ENCODE measurements around the gene DNAJB12. TPM values are rescaled to one million over a fixed set of nuclear protein-coding genes. Genes with fewer than 3 reads are reported as not detected.

The DNAJB12 gene
- total and polyA plus RNA-seq, 9 donors: 27.5 to 46.4 (median 32.0) TPM

DNA sequence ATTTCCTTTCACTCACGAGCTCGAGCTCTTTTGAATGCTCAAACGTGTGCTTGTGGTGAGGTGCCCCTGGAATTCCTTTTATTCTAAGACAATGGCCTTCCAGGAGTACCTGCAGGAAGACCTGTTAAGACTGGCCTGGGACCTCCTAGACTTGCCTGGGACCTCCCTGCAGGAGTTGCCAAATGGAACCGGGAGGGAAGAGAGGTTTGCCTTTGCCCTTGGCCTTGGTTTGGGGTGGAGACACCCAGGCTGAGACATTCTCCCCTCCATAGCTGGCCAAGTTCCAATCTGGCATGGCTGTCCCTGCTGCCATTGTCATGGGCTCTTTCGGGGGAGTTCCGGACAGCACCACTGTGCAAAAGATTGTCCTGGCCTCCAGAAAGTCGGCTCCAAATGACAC, 39.7 kb downstream of the DNAJB12 start:
- WGBS, 3 donors: 52 to 56% (median 53%) methylated on average over 7 of the region's 7 CpGs
- intact Hi-C loops (cut with DNase I): no loop called here
- Histone ChIP-seq H3K27me3 (no peaks in the 10 kb centered on the region), H3K4me3 (no peak overlapping the region), H3K27ac (peak overlapping the region; percentile 15 to 63), H3K9me3 (no peaks in the 10 kb centered on the region), H3K36me3 (no peaks in the 10 kb centered on the region), H3K4me1 (ENCODE audit: insufficient read depth) (peaks cover 32% of the 10 kb centered on the region)
- TF ChIP-seq EP300 (IDR thresholded peaks at IDR 0.05): no peak
- peak in 2 of 5 donors; percentile 47 to 64 for DNase-seq

DNA sequence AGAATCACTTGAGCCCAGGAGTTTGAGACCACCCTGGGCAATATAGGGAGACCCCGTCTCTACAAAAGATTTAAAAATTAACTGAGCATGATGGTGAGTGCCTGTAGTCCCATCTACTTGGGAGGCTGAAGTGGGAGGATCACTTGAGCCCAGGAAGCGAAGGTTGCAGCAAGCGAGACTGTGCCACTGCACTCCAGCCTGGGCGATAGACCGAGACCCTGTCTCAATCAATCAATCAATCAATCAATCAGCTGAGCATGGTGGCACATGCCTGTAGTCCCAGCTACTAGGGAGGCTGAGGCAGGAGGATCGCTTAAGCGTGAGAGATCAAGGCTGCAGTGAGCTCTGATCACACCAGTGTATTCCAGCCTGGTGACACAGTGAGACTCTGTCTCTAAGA, 40.5 kb downstream of the DNAJB12 start:
- no peak overlapping the region for H3K4me3 ChIP-seq
- H3K9me3 ChIP-seq: no peaks in the 10 kb centered on the region
- H3K4me1 ChIP-seq (ENCODE audit: insufficient read depth): peaks cover 34% of the 10 kb centered on the region
- H3K36me3 ChIP-seq: no peaks in the 10 kb centered on the region
- 95 to 97% (median 96%) methylated on average over 7 of the region's 7 CpGs for WGBS, 3 donors
- no peak overlapping the region for H3K27ac ChIP-seq
- TF ChIP-seq POLR2A (IDR thresholded peaks at IDR 0.05) (no peak), EP300 (IDR thresholded peaks at IDR 0.05) (no peak)
- TF ChIP-seq, protein P1, sequence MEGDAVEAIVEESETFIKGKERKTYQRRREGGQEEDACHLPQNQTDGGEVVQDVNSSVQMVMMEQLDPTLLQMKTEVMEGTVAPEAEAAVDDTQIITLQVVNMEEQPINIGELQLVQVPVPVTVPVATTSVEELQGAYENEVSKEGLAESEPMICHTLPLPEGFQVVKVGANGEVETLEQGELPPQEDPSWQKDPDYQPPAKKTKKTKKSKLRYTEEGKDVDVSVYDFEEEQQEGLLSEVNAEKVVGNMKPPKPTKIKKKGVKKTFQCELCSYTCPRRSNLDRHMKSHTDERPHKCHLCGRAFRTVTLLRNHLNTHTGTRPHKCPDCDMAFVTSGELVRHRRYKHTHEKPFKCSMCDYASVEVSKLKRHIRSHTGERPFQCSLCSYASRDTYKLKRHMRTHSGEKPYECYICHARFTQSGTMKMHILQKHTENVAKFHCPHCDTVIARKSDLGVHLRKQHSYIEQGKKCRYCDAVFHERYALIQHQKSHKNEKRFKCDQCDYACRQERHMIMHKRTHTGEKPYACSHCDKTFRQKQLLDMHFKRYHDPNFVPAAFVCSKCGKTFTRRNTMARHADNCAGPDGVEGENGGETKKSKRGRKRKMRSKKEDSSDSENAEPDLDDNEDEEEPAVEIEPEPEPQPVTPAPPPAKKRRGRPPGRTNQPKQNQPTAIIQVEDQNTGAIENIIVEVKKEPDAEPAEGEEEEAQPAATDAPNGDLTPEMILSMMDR (IDR thresholded peaks at IDR 0.05): no peak
- intact Hi-C loops (cut with DNase I): no loop called here
- no peaks in the 10 kb centered on the region for H3K27me3 ChIP-seq
- no peak for DNase-seq

- no peak for TF ChIP-seq POLR2A (IDR thresholded peaks at IDR 0.05)
- TF ChIP-seq EP300 (IDR thresholded peaks at IDR 0.05): no peak
- 80 to 86% (median 86%) methylated on average over 8 of the region's 8 CpGs for WGBS, 3 donors
These were observed 41.8 kb downstream of the DNAJB12 start for GRCh38 chr10:72312865-72313391.

GRCh38 chr10:72311667-72312066, 43.1 kb downstream of the DNAJB12 start:
- H3K27me3 ChIP-seq: no peaks in the 10 kb centered on the region
- TF ChIP-seq, protein P1 (IDR thresholded peaks at IDR 0.05): no peak
- no peak for DNase-seq
- 89 to 92% (median 91%) methylated on average over 7 of the region's 7 CpGs for WGBS, 3 donors
- H3K4me3 ChIP-seq: no peak overlapping the region
- H3K9me3 ChIP-seq: no peaks in the 10 kb centered on the region
- intact Hi-C loops (cut with DNase I): loop anchor here in 1 of 4 donors (2.0 kb wide), 1 partner anchor 57 kb away; no protein-coding TSS in a partner anchor
- H3K4me1 ChIP-seq (ENCODE audit: insufficient read depth): peaks cover 36% of the 10 kb centered on the region
- no peak overlapping the region for H3K27ac ChIP-seq
- no peaks in the 10 kb centered on the region for H3K36me3 ChIP-seq

More at GRCh38 chr10:72312865-72313391, 41.8 kb downstream of the DNAJB12 start:
- no peak overlapping the region for H3K27ac ChIP-seq
- no peaks in the 10 kb centered on the region for H3K36me3 ChIP-seq
- intact Hi-C loops (cut with DNase I): no loop called here
- no peaks in the 10 kb centered on the region for H3K27me3 ChIP-seq
- no peak for DNase-seq
- no peak overlapping the region for H3K4me3 ChIP-seq
- no peaks in the 10 kb centered on the region for H3K9me3 ChIP-seq
- peaks cover 41% of the 10 kb centered on the region for H3K4me1 ChIP-seq (ENCODE audit: insufficient read depth)

GRCh38 chr10:72310636-72311035, 44.1 kb downstream of the DNAJB12 start:
- no peak overlapping the region for H3K27ac ChIP-seq

More at GRCh38 chr10:72310636-72311035, 44.1 kb downstream of the DNAJB12 start:
- TF ChIP-seq, protein P1 (IDR thresholded peaks at IDR 0.05): no peak
- TF ChIP-seq POLR2A (IDR thresholded peaks at IDR 0.05): no peak
- no peak for TF ChIP-seq EP300 (IDR thresholded peaks at IDR 0.05)
- Histone ChIP-seq H3K4me3 (no peak overlapping the region), H3K27me3 (no peaks in the 10 kb centered on the region), H3K9me3 (no peaks in the 10 kb centered on the region), H3K36me3 (no peaks in the 10 kb centered on the region), H3K4me1 (ENCODE audit: insufficient read depth) (peaks cover 32% of the 10 kb centered on the region)
- 83 to 94% (median 93%) methylated on average over 4 of the region's 4 CpGs for WGBS, 3 donors
- intact Hi-C loops (cut with DNase I): loop anchor here in 1 of 4 donors (2.0 kb wide), 1 partner anchor 56 kb away; no protein-coding TSS in a partner anchor
- DNase-seq: peak in 1 of 5 donors; percentile 45

Data from ovary (tissue), 9 donors.